Measurements from ENCODE around the gene ADGRL3. TPM values are rescaled to one million over a fixed set of nuclear protein-coding genes. Genes with fewer than 3 reads are reported as not detected.

ADGRL3 gene
- total RNA-seq = 0.36 and 1.9 TPM in 2 replicates

GRCh38 chr4:61200187-61200915 is at the start of gene ADGRL3:
TSS of gene ADGRL3 (plus strand) at chr4:61200326.

Small RNA genes lying within 50 kb of the gene (small RNA-seq; reads per million reads assigned to genes)
- gene RF00019 = not detected

All from hair follicle dermal papilla cell (primary cell).